GM21576 (cell line): ENCODE results near the gene DAZAP1.

Experiments
- ATAC-seq: cut with Tn5 transposase; IDR thresholded peaks from one replicate; pipeline ENCODE4 v1.9.1; 2021; ENCODE audit warnings: mild to moderate bottlenecking, moderate library complexity; ENCODE audit not compliant: unreplicated experiment

The DAZAP1 gene

GRCh38 chr19:1377176-1377964 lies 30.0 kb upstream of the DAZAP1 start:
- no peak for ATAC-seq

DNA sequence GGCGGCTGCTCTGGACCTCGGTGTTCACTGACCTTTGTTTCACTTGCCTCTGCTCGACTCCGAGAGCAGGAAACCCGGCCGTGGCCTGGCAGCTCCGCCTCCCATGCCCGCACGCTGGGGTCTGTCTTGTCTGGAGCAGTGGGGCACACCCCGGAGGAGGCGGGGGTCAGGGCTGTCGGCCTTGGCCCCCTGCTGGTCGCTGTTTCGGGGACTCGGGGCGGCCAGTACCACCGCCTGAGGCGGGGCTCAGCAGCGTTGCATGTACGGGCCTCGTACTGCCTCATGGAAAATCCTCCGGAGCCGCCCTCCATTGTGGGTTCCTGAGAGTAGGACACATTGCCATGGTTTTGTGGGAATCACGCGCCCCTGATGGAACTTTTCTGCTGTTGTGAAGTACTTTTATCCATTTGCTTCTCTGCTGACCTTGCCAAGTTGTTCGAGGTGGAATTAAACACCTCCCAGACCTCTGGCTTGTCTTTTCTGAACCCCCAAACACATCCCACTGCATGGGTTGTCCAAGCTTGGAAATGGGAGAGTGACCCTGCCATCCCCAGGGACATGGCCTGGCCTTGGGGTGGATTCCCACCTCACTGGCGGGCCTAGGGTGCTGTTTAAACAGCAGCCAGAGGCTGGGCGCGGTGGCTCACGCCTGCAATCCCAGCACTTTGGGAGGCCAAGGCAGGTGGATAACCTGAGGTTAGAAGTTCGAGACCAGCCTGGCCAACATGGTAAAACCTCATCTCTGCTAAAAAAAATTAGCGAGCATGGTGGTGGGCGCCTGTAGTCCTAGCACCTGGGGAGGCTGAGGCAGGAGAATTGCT lies 29.2 kb upstream of the DAZAP1 start:
- no peak for ATAC-seq

GRCh38 chr19:1379126-1379905 lies 28.1 kb upstream of the DAZAP1 start:
- ATAC-seq, result no peak

- ATAC-seq, result no peak
These were observed 27.4 kb upstream of the DAZAP1 start for GRCh38 chr19:1379961-1380489.

GRCh38 chr19:1382250-1382649 lies 25.1 kb upstream of the DAZAP1 start:
- ATAC-seq, result no peak

GRCh38 chr19:1383017-1383311 lies 24.4 kb upstream of the DAZAP1 start:
- ATAC-seq, result no peak

- ATAC-seq, result peak; percentile 69
These were observed 23.9 kb upstream of the DAZAP1 start, which contains the start of gene NDUFS7 for GRCh38 chr19:1383312-1384084. NDUFS7 (plus strand) TSS chr19:1383907; CDS start chr19:1383927, 20 bp downstream.

GRCh38 chr19:1384085-1384462 lies 23.3 kb upstream of the DAZAP1 start:
- no peak for ATAC-seq

- no peak for ATAC-seq
These were observed 22.8 kb upstream of the DAZAP1 start for GRCh38 chr19:1384478-1385110.

- ATAC-seq, result no peak
These were observed 21.6 kb upstream of the DAZAP1 start for GRCh38 chr19:1385816-1386215.

DNA sequence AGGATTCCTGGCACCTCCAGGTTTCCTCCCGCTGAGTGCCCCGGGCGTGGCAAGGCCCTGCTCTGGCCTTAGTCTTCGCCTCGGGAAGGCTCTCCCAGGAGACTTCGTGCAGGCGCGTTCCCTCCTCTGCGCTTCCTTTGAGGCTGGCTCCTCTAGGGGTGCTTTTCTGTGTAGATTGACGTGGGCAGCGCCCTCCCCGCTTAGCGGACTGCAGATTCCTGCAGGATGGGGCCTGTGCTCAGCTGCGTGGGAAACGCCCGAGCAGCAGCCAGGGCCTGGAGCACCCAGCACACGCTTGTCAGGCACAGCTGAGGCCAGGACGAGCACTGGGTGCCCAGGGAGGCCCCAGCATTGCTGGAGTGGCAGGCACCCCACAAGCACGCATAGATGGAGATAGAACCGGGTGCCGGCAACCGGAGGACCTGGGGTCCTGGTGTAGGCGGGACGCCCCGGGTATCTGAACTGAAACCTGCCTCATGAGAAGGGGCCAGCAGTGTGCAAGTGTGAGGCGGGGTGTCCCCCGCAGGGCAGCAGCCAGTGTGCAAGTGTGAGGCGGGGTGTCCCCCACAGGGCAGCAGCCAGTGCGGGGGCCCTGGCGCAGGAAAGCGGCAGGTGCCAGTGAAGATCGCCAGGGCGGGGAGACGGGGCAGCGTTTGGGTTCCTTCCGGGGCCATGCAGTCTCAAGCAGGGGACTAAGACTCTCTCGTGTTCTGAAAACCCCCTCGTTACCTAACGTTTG lies 20.3 kb upstream of the DAZAP1 start:
- no peak for ATAC-seq

GRCh38 chr19:1387684-1388636 lies 19.4 kb upstream of the DAZAP1 start:
- ATAC-seq, result no peak

DNA sequence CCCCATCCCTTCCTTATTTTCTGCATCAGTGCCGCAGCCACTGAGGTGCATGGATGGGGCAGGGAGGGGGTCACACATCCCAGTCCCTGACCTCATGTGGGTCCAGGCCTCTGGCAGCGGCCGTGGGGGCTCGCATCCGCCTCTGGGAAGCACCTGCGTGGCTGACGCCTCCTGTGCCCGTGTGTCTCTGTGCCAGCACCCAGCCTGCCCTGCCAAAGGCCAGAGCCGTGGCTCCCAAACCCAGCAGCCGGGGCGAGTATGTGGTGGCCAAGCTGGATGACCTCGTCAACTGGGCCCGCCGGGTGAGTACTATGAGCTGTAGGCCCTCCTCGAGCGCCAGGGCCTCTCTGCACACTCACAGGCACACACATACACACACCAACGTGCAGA lies 18.8 kb upstream of the DAZAP1 start:
- no peak for ATAC-seq

DNA sequence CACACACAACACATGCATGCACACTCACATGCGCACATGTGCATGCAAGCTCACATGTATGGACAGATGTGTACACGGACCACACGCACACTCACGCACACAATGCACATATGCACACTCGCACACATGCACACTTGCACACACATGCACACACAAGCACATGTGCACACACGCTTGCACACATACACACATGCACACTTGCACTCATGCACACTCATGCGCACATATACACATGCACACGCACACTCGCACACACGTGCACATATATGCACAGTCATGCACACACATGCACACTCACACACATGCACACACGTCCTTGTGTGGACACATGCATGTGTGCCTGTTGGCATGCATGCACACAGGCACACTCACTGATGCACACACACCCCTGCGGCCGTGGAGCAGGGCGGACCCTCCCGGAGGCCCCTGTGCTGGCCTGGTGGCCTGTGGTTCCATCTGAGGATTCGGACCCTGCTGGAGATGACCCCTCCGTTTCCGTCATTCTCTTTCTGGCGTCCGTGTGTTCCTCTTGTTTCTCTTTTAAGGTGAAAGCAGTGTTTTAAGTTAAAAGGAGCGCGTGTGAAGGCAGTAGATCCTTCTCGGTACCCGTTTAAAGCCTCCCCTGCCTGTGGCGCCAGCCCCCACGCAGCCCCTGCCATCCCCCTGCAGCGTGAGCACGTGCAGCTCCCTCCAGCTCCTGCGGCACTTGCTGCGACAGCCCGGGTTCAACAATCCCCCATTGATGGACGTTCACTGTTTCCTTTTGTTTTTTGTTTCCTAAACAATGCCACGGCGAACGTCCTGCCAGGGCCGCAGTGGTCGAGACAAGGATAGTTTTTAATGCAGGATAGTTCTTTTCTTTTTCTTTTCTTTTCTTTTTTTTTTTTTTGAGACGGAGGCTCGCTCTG lies 18.1 kb upstream of the DAZAP1 start:
- ATAC-seq, result no peak

GRCh38 chr19:1390890-1391423 lies 16.4 kb upstream of the DAZAP1 start:
- no peak for ATAC-seq

GRCh38 chr19:1392407-1392806 lies 15.0 kb upstream of the DAZAP1 start:
- no peak for ATAC-seq

GRCh38 chr19:1392939-1393530 lies 14.4 kb upstream of the DAZAP1 start:
- no peak for ATAC-seq
